Esophagus muscularis mucosa (tissue), 4 donors: ENCODE measurements around the gene VPS72. TPM values are rescaled to one million over a fixed set of nuclear protein-coding genes. Genes with fewer than 3 reads are reported as not detected.

Experiments
- DNase-seq: peaks from one replicate; pipeline ENCODE4 v3.0.0-alpha.2; 2017; ENCODE audit errors: extremely low spot score
- H3K27ac ChIP-seq, 4 donors: fragments of 200-600 bp; sonication (generic); replicated peaks in 1 of 4; 1 replicate in 3 of 4; 2 replicates in 1 of 4; pipeline ENCODE4 v1.5.1; 2016 to 2019; ENCODE audit warnings: mild to moderate bottlenecking in 1 of 4
- H3K27me3 ChIP-seq, 4 donors: fragments of 200-600 bp; sonication (generic); one replicate each; pipeline versions ENCODE4 v1.5.1 to v1.6.0; 2016 to 2019
- H3K36me3 ChIP-seq, 4 donors: fragments of 200-600 bp; sonication (generic); one replicate each; pipeline ENCODE4 v1.5.1; 2016 to 2019
- H3K4me1 ChIP-seq, 4 donors: fragments of 200-600 bp; sonication (generic); one replicate each; pipeline ENCODE4 v1.5.1; 2016 to 2019
- H3K4me3 ChIP-seq, 4 donors: fragments of 200-600 bp; sonication (generic); 1 replicate in 2 of 4; 2 replicates in 2 of 4; pipeline ENCODE4 v1.5.1; 2016 to 2019; ENCODE audit warnings: mild to moderate bottlenecking in 4 of 4, moderate library complexity in 1 of 4
- H3K9me3 ChIP-seq, 4 donors: fragments of 200-600 bp; sonication (generic); 1 replicate in 3 of 4; 2 replicates in 1 of 4; pipeline ENCODE4 v1.5.1; 2016 to 2019
- CTCF ChIP-seq, 3 experiments: fragments of 200-600 bp in 2 of 3; fragments of 450-650 bp in 1 of 3; sonication (generic) in 2 of 3; IDR thresholded peaks; one replicate each; pipeline ENCODE4 v1.5.1; 2017 to 2019; ENCODE audit warnings: antibody characterized with exemption in 3 of 3, mild to moderate bottlenecking in 2 of 3, moderate library complexity in 1 of 3
- EP300 ChIP-seq: sonication (generic); formaldehyde crosslinking; IDR thresholded peaks from one replicate; pipeline ENCODE4 v1.6.1; 2017; ENCODE audit warnings: antibody characterized with exemption
- POLR2A ChIP-seq: fragments of 450-650 bp; IDR thresholded peaks from one replicate; pipeline ENCODE4 v1.6.1; 2017; ENCODE audit warnings: antibody characterized with exemption, moderate library complexity, mild to moderate bottlenecking, low read depth
- POLR2AphosphoS5 ChIP-seq, 2 donors: sonication (generic); formaldehyde crosslinking; IDR thresholded peaks; one replicate each; pipeline ENCODE4 v1.6.1; 2017; ENCODE audit warnings: antibody characterized with exemption in 2 of 2
- WGBS: methylation state at CpG from one replicate; pipeline ENCODE4 v1.1.5; 2018; 5-methylcytosine and 5-hydroxymethylcytosine counted together
- intact Hi-C: fragments of 100-400 bp; cut with DNase I; formaldehyde crosslinking; loops from one replicate; pipeline ENCODE4 v1.15.1; 2023
- total RNA-seq, 4 donors: library from RNA; depleted of rRNA; stranded (reverse); fragments of >200 nt; gene quantifications; one replicate each; pipeline versions ENCODE4 v1.1.0 to v1.2.1, GENCODE V29; 2016

Gene VPS72
- total RNA-seq, 4 donors from 2014 or later, result 45.7 to 57.0 (median 54.3) TPM

GRCh38 chr1:151158751-151159251, 31.2 kb downstream of the VPS72 start:
- Histone ChIP-seq H3K36me3 (peaks cover 17 to 67% (median 55%) of the 10 kb centered on the region in 4 donors), H3K27me3 (no peaks in the 10 kb centered on the region), H3K4me1 (peaks cover 5 to 31% (median 29%) of the 10 kb centered on the region in 4 donors), H3K4me3 (no peak overlapping the region), H3K9me3 (no peaks in the 10 kb centered on the region), H3K27ac (peak overlapping the region in 1 of 4 donors; percentile 26)
- whole genome bisulfite sequencing, result 85% methylated on average over 21 of the region's 22 CpGs
- intact Hi-C loops, result loop anchor here (5.0 kb wide), 1 partner anchor 132 kb away; no protein-coding TSS in a partner anchor
- no peak for DNase-seq
- TF ChIP-seq CTCF (IDR thresholded peaks at IDR 0.05), result no peak
- TF ChIP-seq POLR2A, result no peak
- TF ChIP-seq EP300, result no peak
- TF ChIP-seq POLR2AphosphoS5 (IDR thresholded peaks at IDR 0.05), result no peak

- no peaks in the 10 kb centered on the region for H3K27me3 ChIP-seq
- intact Hi-C loops, result loop anchor here (5.0 kb wide), 1 partner anchor 131 kb away; no protein-coding TSS in a partner anchor
- 66% methylated on average over 5 of the region's 5 CpGs for WGBS
- H3K4me3 ChIP-seq, result no peak overlapping the region
- TF ChIP-seq POLR2A, result no peak
- TF ChIP-seq CTCF (IDR thresholded peaks at IDR 0.05), result no peak
- TF ChIP-seq POLR2AphosphoS5 (IDR thresholded peaks at IDR 0.05), result no peak
- no peak for TF ChIP-seq EP300
- H3K27ac ChIP-seq, result no peak overlapping the region
- H3K9me3 ChIP-seq, result no peaks in the 10 kb centered on the region
- no peak for DNase-seq
- H3K36me3 ChIP-seq, result peaks cover 17 to 67% (median 56%) of the 10 kb centered on the region in 4 donors
- H3K4me1 ChIP-seq, result peaks cover 5 to 26% (median 25%) of the 10 kb centered on the region in 4 donors
Observed at GRCh38 chr1:151158326-151158725, 31.7 kb downstream of the VPS72 start.

- Histone ChIP-seq H3K27me3 (no peaks in the 10 kb centered on the region), H3K36me3 (peaks cover 17 to 67% (median 55%) of the 10 kb centered on the region in 4 donors), H3K27ac (peak overlapping the region in 2 of 4 donors; percentile 3 to 25), H3K4me3 (peak overlapping the region; percentile 27 to 46 (median 32)), H3K4me1 (peaks cover 5 to 19% (median 17%) of the 10 kb centered on the region in 4 donors), H3K9me3 (no peaks in the 10 kb centered on the region)
- no peak for DNase-seq
- intact Hi-C loops, result loop anchor here (2.0 to 5.0 kb wide), 2 partner anchors 58 to 130 kb away; no protein-coding TSS in a partner anchor
- 71% methylated on average over 6 of the region's 6 CpGs for WGBS
- TF ChIP-seq POLR2A (no peak), EP300 (no peak), POLR2AphosphoS5 (IDR thresholded peaks at IDR 0.05) (no peak), CTCF (IDR thresholded peaks at IDR 0.05) (no peak)
Observed at GRCh38 chr1:151157067-151157531, 32.9 kb downstream of the VPS72 start.

- 64% methylated on average over 4 of the region's 4 CpGs for WGBS
- Histone ChIP-seq H3K27me3 (no peaks in the 10 kb centered on the region), H3K4me3 (peak within 1 kb of the TSS; percentile 27 to 46 (median 32)), H3K36me3 (peaks cover 13 to 61% (median 49%) of the 10 kb centered on the region in 4 donors), H3K4me1 (peaks cover 5 to 19% (median 17%) of the 10 kb centered on the region in 4 donors), H3K9me3 (no peaks in the 10 kb centered on the region), H3K27ac (peak within 1 kb of the TSS in 2 of 4 donors; percentile 3 to 25)
- TF ChIP-seq POLR2AphosphoS5 (IDR thresholded peaks at IDR 0.05) (no peak), POLR2A (no peak), EP300 (no peak), CTCF (IDR thresholded peaks at IDR 0.05) (no peak)
- intact Hi-C loops, result loop anchor here (2.0 to 5.0 kb wide), 2 partner anchors 58 to 129 kb away; no protein-coding TSS in a partner anchor
- DNase-seq, result no peak
Observed at GRCh38 chr1:151156515-151156819, 33.5 kb downstream of the VPS72 start, which contains the start of gene TNFAIP8L2. TSS of gene TNFAIP8L2 (plus strand) at chr1:151156649. CDS start at chr1:151158698, 2,049 bp downstream.
